Upper lobe of left lung (tissue), 4 donors: Measurements from ENCODE around the gene RANBP3L.

Experiments
- CTCF ChIP-seq, 6 experiments: fragments of 450-650 bp in 4 of 6; fragments of 200-600 bp in 2 of 6; sonication (generic) in 2 of 6; IDR thresholded peaks; one replicate each; pipeline ENCODE4 v1.5.1; 2016 to 2019; ENCODE audit warnings: antibody characterized with exemption in 6 of 6
- POLR2AphosphoS5 ChIP-seq, 2 donors: sonication (generic); formaldehyde crosslinking; IDR thresholded peaks; one replicate each; pipeline ENCODE4 v1.5.1; 2017; ENCODE audit warnings: antibody characterized with exemption in 2 of 2

- TF ChIP-seq CTCF (IDR thresholded peaks at IDR 0.05) (no peak), POLR2AphosphoS5 (IDR thresholded peaks at IDR 0.05) (no peak)
Observed at GRCh38 chr5:36334315-36334714, 32.6 kb upstream of the RANBP3L start.
